ENCODE measurements around the gene RBM4B.

The RBM4B gene

GRCh38 chr11:66698491-66698890, 20.8 kb upstream of the RBM4B start:
- no peak overlapping the region for H3K4me3 ChIP-seq (ENCODE audit: low read length)
- no peak for DNase-seq (ENCODE audit: low read depth)
- no peak for TF ChIP-seq CTCF (IDR thresholded peaks at IDR 0.05; ENCODE audit: insufficient read depth, low read depth, low read length, missing control alignments)

- no peak for DNase-seq (ENCODE audit: low read depth)
- no peak for TF ChIP-seq CTCF (IDR thresholded peaks at IDR 0.05; ENCODE audit: insufficient read depth, low read depth, low read length, missing control alignments)
- no peak overlapping the region for H3K4me3 ChIP-seq (ENCODE audit: low read length)
Observed at GRCh38 chr11:66697988-66698387, 20.3 kb upstream of the RBM4B start.

GRCh38 chr11:66696146-66696545, 18.5 kb upstream of the RBM4B start:
- H3K4me3 ChIP-seq (ENCODE audit: low read length), result no peak overlapping the region
- DNase-seq (ENCODE audit: low read depth), result no peak
- no peak for TF ChIP-seq CTCF (IDR thresholded peaks at IDR 0.05; ENCODE audit: insufficient read depth, low read depth, low read length, missing control alignments)

GRCh38 chr11:66694732-66695207, 17.1 kb upstream of the RBM4B start:
- peak; percentile 97 for DNase-seq (ENCODE audit: low read depth)
- H3K4me3 ChIP-seq (ENCODE audit: low read length), result no peak overlapping the region
- TF ChIP-seq CTCF (IDR thresholded peaks at IDR 0.05; ENCODE audit: insufficient read depth, low read depth, low read length, missing control alignments), result peak; percentile 99

GRCh38 chr11:66694056-66694410, 16.3 kb upstream of the RBM4B start:
- no peak overlapping the region for H3K4me3 ChIP-seq (ENCODE audit: low read length)
- no peak for TF ChIP-seq CTCF (IDR thresholded peaks at IDR 0.05; ENCODE audit: insufficient read depth, low read depth, low read length, missing control alignments)
- DNase-seq (ENCODE audit: low read depth), result no peak

- H3K4me3 ChIP-seq (ENCODE audit: low read length), result no peak overlapping the region
- no peak for DNase-seq (ENCODE audit: low read depth)
- no peak for TF ChIP-seq CTCF (IDR thresholded peaks at IDR 0.05; ENCODE audit: insufficient read depth, low read depth, low read length, missing control alignments)
Observed at GRCh38 chr11:66693356-66694055, 15.8 kb upstream of the RBM4B start.

- H3K4me3 ChIP-seq (ENCODE audit: low read length), result no peak overlapping the region
- no peak for TF ChIP-seq CTCF (IDR thresholded peaks at IDR 0.05; ENCODE audit: insufficient read depth, low read depth, low read length, missing control alignments)
- DNase-seq (ENCODE audit: low read depth), result no peak
Observed at GRCh38 chr11:66692871-66693331, 15.2 kb upstream of the RBM4B start.

Measured in epithelial cell of esophagus (primary cell).